HTERT RPE-1 (cell line): ENCODE data around the gene CEP120.
"Not testable (repeated sequence)": the region's sequence is repeated elsewhere in the genome, so short reads cannot be mapped to it uniquely, and the experiment has no call there.

Experiments
- in situ Hi-C: fragments of 300-500 bp; cut with MboI; formaldehyde crosslinking; loops from 4 replicates; pipeline ENCODE4 v1.14.3; 2020; ENCODE audit warnings: low sequenced_read_pairs

Gene CEP120

DNA sequence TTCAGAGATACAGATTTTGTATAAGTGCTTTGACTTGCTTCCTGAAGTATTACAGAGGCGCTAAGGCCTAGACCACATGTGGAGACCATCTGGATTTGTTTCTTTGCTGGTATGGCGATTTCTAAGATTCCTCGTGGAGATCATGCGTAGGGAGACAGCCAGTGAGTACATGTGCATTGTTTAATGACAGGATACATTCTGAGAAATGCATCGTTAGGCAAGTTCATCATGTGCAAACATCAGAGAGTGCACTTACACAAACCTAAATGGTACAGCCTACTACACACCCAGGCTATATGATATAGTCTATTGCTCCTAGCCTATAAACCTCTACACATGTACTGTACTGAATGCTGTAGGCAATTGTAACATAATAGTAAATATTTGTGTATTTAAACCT is 16.5 kb upstream of the CEP120 start:
- in situ Hi-C loops, result no loop called here

DNA sequence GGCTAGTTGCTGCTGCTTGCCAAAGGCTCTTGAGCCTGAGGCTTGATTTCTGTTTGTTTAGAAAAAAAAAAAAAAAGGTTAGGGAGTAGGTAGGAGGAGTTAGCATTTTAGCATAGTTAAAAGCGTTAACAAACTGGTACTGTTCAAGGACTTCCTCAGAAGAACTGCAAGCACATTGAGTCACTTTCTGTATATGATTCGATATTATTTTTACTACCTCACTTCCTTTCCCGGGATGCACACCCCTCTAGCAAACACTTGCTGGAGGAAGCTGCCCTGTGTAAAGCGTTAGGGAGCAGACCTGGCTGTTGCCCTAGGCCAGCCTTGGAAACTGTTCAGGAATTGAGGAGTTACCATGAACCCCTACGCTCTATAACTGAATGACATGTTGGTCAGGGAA is 15.7 kb upstream of the CEP120 start:
- in situ Hi-C loops, result no loop called here

DNA sequence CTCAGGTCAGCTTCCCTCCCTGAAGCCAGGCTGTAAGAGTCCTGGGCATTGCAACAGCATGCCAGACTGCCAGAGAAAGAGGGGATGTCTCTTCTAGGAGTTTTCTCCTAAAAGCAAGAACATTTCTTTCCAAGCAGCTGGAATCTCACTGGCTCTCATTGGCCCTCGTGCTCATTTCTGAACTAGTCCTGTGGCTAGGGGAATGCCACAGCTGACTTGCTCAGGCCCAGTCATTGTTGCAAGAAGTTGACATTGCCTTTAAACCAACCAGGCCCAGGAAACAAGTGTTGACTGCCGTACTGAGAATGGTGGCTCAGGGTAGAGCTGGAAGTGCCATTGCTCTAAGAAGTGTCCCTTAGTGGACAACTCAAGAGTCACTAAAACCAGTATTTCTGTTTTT is 15.0 kb upstream of the CEP120 start:
- in situ Hi-C loops, result no loop called here

DNA sequence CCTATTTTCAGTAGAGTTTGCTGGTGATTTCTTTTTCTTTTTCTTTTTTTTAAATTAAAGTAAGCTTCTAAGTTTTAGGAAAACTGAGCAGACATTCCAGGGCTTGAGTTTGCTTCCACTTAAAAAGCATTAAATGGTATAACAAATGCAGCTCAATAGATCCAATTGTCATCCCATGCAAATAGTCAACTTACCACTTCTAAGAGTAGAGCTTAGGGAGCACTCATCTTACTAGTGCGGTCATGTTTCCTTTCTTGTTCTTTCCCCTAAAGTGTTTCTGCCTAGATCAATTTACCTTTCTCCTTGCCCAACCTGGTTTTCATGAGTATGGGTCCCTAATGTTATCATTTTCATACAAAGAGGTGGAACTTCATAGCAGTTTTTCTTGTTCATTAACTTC is 13.0 kb upstream of the CEP120 start:
- in situ Hi-C loops, result no loop called here

DNA sequence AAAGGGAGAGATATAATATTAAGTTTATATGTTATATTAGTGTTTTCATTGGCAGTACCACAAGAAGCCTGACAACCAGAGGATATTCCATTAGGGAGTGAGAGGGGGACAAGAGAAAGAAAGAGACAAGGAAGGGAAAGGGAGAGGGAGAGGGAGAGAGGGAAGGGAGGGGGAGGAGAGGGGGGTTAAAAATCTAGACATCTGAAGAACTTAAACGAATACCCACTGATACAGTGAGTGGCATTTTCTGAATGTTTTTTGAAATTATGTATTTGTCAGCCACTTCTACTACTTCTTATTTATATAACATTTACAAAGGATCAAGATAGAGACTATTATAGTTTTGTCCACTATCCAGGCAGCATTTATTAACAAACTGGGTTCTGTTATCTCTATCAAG is 11.6 kb upstream of the CEP120 start:
- in situ Hi-C loops, result no loop called here

DNA sequence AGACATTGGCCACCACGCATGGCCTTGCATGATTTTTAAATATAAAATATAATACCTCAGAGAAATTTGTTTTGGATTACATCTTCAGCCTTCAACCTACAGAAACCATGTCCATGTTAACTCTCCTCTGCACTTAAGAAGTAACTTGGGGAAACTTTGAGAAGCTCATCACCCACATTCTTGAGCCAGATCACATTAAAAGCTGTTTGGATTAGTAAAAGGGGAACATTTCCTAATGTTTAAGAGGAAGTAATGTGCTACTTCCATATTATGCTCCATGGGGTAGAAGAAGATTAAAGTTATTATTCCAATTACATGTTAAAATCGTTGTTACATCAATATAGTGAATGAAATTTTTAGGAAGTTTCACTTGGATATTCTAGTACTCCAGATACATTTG is 10.4 kb upstream of the CEP120 start:
- in situ Hi-C loops, result no loop called here

DNA sequence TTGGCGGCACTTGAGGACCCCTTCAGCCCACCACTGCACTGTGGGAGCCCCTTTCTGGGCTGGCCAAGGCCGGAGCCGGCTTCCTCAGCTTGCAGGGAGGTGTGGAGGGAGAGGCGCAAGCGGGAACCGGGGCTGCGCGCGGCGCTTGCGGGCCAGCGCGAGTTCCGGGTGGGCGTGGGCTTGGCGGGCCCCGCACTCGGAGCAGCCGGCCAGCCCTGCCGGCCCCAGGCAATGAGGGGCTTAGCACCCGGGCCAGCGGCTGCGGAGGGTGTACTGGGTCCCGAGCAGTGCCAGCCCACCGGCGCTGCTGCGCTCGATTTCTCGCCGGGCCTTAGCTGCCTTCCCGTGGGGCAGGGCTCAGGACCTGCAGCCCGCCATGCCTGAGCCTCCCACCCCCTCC is 7.2 kb upstream of the CEP120 start:
- in situ Hi-C loops, result not testable (repeated sequence)

DNA sequence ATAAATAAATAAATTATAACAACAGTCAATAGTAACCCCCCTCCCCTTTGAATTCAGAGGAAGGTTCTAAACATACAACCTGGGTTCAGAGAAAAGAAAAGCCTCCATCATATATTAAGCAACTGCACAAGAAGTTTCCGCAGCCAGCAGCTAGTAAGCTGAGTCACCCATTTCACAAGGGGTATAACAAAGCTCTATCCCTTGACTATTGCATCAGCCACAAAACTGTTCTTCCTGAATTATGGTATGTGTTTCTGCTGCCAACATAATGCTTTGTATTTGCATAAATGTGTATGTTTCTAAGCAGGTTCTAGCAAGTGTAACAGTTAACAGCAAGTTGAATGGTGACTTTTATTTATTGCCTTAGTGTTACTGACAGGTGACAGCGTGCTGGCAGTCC is 6.8 kb upstream of the CEP120 start:
- in situ Hi-C loops, result no loop called here

DNA sequence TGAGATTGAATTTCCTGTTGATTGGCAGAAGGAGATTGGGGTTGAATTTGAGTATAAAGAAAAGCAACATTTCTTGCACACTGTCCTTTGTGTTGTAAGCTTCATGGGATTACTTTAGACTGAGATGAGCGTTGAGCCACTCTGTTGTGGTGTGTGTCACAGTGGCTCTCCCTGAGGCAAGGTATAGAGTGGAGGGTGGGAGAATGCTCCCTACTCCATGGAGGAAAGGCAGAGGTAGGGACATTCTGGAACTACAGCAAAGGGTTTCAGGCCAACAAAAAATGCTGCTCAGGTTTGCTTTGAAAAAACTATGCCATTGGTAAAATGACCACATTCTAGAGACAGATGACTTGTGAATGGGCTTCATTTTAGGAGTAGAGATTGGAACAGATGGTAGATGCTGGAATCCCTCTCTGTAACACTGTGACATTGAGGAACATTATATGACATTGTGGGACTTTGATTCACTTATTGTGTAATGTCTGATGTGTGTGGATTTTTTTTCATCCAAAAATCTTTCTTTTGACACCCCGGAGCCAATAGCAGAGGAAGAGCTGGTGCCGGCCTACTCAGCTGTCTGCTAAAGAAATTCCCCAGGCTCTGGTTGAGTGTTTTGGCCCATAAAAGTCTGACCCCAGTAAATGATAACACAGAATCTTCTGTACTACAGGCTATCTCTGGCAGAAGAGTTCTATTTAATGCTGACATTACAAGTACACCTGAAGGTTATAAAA is 6.2 kb upstream of the CEP120 start:
- in situ Hi-C loops, result no loop called here

DNA sequence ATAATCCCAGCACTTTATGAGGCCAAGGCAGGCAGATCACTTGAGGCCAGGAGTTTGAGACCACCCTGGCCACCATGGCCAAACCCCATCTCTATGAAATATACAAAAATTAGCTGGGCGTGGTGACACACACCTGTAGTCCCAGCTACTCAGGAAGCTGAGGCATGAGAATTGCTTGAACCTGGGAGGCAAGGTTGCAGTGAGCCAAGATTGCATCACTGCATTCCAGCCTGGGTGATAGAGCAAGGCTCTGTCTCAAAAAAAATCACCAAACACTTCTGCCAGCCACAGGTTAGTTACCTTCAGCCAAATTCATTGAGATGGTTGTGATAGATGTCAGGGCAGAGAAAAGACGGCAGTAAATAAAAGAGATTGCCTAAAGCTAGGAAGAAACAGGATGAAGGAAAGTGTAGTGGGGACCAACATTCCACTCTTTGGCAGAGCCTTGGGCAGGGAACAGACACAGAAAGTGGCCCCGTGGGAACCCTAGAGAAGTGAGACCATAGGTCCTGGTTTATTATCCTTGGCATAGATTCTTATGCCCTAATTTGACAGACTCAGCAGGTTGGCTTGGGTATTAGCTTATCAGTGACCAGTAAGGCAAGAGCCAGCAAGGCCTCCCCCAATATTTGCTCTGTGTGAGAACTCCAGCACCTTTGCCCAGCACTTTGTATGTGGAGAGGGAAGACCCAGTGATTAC is 5.5 kb upstream of the CEP120 start:
- in situ Hi-C loops, result no loop called here

DNA sequence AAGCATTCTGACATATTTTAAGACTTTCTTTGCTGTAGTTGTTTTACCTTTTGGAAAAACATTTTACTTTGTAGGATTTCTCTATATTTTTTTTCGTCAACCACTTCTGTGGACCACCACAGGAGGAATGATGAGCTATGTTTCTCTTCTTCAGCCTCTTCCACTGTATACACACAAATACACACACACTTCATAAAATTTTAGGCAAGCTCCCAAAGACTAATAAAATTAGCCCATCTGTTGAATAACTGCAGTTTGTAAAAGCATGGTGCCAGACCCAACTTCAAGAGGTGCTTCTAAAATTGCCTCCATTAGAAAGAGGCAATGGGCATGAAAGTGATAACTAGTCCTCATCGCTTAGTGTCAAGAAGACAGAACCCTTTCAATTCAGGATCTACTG is 4.1 kb upstream of the CEP120 start:
- in situ Hi-C loops, result no loop called here

DNA sequence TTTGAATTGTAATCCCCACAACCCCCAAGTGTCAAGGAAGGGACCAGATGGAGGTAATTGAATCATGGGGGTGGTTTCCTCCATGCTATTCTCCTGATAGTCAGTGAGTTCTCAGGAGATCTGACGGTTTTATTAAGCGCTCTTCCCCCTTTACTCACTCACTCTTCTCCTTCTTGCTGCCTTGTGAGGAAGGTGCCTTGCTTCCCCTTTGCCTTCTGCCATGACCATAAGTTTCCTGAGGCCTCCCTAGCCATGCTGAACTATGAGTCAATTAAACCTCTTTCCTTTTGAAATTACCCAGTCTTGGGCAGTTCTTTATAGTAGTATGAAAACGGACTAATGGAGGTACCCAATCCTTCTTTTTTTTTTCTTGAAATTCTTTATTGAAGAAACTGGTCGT is 2.2 kb upstream of the CEP120 start:
- in situ Hi-C loops, result no loop called here

DNA sequence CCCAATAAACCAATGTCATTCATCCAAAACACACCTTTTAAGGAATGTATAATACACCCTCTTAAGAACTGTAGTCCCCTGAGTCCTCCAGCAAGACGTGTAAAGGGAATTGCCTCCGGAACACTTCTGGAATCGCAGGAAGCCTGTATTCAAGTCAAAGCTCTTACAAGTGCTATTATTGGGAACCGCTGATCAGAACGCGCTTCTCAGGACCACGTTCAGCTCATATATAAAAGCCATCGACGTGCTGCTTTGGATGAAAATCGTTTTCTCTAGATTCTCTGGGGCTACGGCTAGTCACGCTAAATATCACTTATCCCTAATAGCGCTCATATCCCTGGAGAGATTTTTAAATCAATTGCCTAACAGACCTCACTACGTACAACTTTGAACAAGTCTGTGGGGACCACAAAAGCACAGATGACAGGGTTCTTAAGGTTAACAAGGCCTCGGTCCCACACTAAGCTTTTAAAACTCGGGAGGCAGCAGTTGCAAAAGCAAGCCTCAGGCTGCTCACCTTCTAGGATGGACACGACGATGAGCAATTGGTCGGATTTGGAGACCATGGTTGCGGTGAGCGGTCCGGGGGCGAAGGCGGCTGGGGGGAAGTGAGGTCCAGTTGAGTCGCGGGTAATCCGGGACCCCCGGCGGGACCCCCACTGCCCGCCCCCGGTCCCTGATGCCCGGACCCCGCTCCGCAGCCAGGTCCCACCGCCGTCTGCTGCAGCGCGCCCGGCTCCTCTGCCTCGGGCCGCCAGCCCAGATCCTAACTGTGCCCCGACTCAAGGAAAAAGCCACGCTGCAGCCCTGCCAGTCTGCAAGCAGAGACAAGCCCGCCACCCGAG is 548 bp downstream of the CEP120 start:
- in situ Hi-C loops, result no loop called here

DNA sequence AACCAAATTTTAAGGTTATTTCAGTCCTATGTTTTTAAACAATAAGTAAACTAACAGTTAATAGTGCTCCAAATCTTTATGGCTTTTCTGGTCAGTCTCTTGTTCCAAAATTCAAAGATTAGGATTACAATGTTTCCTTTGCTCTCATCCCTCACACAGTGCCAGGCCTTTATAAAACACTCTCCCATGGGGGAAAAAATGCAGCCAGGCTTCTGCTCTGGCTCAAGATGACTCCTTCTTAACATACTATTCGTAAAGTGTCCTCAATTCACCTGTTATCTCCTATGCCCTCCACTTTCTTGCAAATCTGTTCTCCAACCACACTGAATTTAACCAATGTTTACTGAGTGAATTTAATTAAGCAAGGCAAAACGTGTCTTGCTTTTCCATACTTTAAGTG is 1.4 kb downstream of the CEP120 start:
- in situ Hi-C loops, result no loop called here

DNA sequence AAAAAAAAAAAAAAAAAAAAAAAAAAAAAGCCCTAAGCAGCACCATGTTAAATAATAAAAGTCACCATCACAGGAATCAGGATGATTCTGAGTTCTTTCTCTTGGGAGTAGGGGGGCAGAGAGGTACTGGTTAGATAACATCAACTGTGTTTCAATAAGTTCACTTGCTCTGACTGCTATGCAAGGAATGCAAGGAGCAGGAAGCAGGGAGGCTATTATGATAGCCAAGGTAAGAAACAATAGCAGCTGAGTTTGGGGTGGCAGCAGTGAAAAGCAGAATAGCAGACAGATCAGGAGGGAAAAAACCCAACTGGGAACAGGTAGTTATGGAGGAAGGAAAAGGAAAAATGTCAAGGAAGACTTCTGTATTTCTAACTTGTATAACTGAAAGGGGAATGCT is 8.2 kb downstream of the CEP120 start:
- in situ Hi-C loops, result no loop called here

DNA sequence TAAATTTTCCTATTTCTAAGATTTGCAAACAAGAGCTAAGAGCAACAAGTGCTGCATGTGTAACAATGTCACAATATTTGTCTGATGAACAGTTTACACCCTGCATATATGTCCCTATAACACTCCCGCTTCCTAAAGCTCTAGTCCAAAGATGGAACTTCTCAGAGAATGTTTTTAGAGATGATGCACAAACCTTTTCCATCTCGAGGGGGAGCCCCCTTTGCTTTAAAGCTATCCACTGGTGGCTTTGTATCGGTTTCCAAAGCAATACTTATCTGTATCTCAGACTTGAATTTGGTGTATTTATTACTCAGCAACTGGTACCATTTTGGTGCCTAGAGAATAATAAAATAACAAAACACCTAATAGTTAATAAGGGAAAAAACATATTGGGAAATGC is 11.0 kb downstream of the CEP120 start:
- in situ Hi-C loops, result no loop called here

DNA sequence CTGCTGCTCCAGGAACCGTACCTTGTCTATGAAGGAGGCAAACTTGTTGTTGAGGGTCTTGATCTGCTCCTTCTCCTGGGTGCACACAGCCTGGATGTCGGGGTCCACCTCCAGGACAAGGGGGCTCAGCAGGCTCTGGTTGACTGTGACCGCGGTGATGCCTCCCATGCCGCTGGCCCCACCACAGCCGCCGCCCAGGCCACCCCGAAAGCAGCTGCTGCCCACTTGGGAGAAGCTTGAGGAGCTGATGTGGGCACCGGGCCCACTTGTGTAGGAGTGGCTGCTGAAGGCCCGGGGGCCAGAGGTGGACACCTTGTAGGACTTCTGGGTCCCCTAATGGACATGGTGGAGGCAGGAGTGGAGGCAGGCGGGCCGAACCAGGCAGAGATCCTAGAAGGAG is 21.2 kb downstream of the CEP120 start:
- in situ Hi-C loops, result not testable (repeated sequence)

DNA sequence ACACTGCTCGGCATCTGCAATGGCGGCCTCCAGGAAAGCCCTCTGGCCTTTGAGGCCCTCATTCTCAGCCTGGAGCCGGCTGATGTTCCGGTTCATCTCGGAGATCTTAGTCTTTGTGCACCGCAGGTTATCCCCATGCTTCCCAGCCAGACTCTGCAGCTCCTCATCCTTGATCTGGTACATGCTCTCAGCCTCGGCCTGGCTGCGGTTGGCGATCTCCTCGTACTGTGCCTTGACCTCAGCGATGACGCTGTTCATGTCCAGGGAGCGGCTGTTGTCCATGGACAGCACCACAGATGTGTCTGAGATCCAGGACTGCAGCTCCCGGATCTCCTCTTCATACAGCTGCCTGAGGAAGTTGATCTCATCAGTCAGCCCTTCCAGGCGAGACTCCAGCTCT is 21.9 kb downstream of the CEP120 start:
- in situ Hi-C loops, result no loop called here

DNA sequence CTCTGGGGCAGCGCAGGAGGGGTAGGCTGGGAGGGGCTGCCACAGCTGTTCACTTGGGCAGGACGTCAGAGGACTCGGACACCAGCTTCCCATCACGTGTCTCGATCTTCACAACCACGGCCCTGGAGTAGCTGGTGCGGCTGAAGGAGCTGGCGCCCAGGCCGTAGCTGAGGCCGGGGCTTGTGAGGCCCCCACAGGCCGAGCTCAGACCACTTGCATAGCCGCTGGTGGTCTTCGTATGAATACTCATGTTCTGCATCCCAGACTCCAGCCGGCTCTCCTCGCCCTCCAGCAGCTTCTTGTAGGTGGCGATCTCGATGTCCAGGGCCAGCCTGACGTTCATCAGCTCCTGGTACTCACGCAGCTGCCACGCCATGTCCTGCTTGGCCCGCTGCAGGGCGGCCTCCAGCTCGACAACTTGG is 22.3 kb downstream of the CEP120 start:
- in situ Hi-C loops, result not testable (repeated sequence)

DNA sequence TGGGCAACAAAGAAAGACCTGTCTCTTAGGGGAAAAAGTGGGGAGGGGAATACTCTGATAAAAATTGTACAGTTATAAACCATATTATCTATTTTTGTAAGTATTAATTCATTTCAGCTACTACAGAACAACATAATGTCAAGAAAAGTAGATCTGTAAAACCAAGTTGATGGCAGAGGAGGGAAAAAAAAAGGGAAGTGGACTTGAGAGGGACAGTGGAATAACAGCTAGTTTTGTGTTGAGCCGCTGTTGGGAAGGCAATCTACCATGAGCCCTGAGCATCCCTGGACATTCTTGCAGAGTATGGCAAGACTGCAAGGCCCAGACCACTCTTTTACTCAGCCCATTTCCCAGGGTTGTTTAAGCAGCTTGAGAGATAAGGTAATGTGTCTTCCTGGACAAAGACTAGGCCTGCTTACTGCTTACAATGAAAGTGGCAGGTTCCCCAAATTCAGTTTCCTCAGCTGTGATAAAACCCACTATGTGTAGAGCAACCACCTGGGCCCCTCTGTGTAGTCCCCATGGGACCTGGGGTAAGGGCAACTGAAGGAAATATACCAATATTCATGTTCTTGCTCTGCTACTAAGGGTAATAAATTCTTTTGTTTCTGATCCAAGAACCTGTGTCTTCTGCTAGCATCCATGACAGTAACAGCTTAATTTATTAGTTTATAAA is 25.0 kb downstream of the CEP120 start:
- in situ Hi-C loops, result no loop called here

DNA sequence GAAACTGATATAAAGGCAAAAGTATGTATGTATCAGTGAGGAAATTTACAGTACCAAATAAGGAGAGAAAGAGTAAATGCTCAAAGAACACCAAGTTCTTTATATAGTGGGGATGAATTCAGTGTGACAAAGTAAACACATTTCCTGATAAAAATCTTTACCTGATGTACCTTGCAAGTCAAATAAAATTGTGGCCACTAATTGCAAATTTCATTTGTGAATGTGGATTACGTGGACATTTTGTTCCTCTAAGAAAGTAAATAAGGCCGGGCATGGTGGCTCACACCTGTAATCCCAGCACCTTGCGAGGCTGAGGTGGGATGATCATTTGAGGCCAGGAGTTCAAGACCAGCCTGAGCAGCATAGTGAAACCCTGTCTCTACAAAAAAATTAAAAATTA is 25.7 kb downstream of the CEP120 start:
- in situ Hi-C loops, result no loop called here
